GM19438 (cell line): ENCODE data around the gene FOXO1.

ENCODE experiments used
- ATAC-seq: cut with Tn5 transposase; IDR thresholded peaks from one replicate; pipeline ENCODE4 v1.9.1; 2021; ENCODE audit warnings: low read depth; ENCODE audit not compliant: unreplicated experiment

FOXO1 gene

DNA sequence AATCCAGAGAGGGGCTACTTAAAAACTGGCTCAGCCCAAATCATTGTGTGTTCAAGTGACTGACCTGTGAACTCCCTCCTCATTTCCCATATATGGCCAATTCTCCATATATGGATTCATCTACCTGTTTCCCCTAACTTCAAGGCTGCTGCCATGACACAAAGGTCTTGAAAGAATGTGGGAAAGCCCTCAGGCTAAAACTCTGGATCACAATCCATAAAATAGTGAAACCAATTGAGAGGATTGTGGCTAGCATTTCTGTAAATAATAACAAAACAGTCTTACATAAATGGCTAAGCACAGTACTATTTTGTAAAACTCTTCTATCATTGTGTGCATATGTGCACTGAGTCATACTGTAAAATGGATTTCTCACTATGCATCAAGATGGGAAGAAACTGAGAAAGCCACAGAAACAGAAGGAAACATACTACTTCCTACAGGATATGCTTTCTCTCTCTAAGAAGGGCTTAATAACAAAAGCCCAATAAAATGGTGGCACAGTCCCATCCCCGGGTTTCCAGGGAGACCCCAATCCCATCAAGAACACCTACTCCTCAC lies 80.5 kb downstream of the FOXO1 start:
- no peak for ATAC-seq

DNA sequence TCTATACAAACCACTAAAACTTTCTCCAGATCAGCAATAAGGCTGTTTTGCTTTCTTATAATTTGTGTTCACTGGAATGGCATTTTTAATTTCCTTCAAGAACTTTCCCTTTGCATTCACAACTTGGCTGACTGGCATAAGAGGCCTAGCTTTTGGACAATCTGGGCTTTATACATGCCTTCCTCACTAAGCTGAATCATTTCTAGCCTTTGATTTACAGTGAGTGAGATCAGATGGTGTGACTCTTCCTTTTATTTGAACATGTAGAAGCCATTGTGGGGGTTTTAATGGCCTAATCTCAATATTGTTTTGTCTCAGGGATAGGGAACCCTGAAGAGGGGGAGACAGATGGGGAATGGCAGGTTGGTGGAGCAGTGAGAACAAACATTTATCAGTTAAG lies 82.7 kb downstream of the FOXO1 start:
- ATAC-seq, result no peak

GRCh38 chr13:40582531-40582930 lies 83.9 kb downstream of the FOXO1 start:
- no peak for ATAC-seq

DNA sequence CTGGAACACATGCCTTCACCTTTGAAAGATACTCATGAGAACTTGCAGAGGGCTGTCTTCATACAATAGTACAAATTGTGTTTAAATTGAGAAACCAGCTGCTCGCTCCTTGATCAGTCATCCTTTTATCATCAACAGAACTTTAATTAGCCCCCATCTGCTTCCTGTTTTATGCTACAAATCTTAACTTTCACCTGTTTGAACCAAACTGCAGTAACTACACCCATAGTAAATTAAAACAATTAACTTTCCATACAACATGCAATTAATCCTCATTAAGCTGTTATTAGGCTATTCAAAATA lies 85.2 kb downstream of the FOXO1 start:
- ATAC-seq, result no peak

DNA sequence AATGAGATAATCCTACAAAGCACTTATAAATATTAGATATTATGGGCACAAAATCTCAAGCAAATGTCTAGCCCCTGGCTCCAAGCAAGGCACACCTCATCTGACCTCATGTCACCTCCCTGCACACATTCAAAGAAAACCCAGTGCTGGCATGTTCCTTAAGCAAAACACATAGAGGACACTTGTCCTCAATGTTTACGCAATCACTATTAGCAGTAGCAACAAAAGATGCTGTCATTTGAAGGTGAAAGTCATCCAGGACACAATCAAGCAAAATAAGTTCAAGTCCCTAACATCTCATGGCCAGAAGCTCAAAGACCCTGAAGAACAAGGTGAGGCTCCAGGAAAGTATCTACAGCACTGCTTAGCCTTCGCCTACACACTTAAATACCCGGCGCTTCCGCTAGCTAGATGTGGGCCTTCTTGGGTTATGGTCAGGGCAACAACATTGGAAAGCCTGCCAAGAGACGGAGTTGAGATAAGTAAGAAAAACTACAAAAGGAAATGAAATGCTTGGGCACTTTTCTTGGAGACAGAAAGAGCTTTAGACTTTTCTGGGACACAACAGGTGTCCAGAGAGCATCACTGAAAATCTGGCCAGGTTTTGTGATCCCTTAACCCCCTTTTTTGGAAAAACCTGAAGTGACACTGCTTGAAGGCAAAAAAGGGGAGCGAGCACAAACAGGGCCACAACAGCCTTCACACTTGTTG lies 85.7 kb downstream of the FOXO1 start:
- no peak for ATAC-seq

DNA sequence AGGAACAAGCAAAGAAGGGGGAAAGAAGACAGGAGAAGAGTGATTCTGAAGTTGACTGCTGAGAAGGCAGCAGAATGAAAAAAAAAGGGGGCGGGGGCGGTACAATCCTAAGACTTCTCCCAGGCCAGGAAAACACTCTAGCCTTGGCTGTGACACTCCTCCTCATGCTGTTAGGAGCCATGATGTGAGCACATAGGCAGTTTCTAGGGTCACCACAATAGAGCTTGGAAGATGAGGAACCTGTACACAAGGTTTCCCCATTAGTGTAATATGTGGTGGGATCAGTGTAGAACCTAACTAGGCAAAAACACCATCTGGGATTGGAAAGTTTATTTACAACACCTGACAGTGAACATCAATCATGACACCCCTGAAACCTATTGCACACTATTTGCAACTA lies 86.9 kb downstream of the FOXO1 start:
- ATAC-seq, result no peak

DNA sequence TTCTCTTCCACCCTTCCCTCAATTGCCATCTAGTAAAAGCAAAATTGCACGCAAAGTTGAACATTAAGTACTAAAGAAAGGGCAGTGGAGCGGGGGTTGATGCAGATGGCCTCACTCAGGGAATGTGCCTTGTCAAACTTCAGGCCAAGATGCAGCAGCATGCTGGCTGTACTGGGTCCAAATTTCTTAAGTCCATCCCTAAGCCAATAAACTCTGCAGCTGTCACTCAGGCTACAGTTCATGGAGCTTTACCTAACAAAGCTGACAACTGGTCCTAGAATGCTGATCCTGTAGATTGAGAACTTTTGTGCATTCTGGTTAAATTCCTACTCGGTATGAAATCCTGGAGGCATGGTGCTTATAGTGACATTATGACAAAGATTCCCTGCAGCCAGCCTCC lies 88.4 kb downstream of the FOXO1 start:
- ATAC-seq, result no peak

DNA sequence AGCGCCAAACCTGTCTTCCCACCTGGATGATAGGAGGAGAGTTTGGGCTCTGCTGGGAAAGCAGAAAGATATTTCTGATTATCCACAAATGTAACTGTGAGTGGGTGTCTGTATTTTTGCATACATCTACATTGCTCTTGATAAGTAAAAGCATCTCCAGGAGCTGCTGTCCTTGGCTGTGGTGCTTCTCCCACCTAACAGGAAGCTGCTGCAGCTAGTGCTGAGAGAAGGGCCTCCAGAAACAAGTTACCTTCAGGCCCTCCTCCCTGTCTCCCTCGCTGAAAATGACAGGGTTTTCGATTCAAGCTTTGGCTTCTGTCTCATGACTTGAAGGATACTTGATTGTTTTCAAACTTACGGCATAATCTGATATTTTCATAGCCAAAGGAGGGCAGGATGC lies 90.1 kb downstream of the FOXO1 start:
- no peak for ATAC-seq

DNA sequence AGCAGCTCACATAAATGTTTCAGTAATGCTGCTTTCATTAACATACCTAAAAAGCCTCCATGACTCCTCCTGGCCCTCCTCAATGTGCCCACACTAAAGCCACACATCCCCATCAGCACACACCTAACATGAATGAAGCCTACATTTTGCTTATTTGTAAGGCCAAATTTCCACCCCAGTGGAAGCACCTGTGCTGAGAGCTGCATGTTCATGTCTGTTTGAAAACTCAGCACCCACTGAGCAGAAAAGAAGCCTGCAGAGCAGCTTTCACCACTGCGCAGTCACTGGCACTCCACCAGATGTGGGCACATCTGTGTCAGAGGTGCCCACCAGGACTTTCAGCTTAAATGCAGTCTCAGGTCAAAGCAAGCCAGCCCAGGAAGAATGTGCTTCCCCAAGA lies 93.5 kb downstream of the FOXO1 start:
- ATAC-seq, result no peak

GRCh38 chr13:40571338-40571963 lies 95.0 kb downstream of the FOXO1 start:
- no peak for ATAC-seq

DNA sequence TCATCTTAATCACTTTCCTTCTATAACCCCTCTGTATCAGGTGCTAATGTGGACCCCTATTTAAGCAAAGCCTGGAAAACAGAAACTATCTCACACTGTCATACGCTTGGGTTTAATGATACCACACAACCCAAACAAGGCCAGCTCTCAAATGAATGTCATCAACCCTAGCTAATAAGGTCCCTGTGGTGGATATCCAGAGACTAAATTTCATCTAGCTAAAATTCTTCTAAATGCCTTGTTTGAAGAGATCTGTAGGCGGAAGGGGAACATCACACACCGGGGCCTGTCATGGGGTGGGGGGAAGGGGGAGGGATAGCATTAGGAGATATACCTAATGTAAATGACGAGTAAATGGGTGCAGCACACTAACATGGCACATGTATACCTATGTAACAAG lies 95.5 kb downstream of the FOXO1 start:
- no peak for ATAC-seq

- no peak for ATAC-seq
These were observed 97.5 kb downstream of the FOXO1 start for GRCh38 chr13:40569024-40569350.

GRCh38 chr13:40568246-40569023 lies 98.0 kb downstream of the FOXO1 start:
- ATAC-seq, result no peak

- ATAC-seq, result no peak
These were observed 99.6 kb downstream of the FOXO1 start for GRCh38 chr13:40566811-40567210.

DNA sequence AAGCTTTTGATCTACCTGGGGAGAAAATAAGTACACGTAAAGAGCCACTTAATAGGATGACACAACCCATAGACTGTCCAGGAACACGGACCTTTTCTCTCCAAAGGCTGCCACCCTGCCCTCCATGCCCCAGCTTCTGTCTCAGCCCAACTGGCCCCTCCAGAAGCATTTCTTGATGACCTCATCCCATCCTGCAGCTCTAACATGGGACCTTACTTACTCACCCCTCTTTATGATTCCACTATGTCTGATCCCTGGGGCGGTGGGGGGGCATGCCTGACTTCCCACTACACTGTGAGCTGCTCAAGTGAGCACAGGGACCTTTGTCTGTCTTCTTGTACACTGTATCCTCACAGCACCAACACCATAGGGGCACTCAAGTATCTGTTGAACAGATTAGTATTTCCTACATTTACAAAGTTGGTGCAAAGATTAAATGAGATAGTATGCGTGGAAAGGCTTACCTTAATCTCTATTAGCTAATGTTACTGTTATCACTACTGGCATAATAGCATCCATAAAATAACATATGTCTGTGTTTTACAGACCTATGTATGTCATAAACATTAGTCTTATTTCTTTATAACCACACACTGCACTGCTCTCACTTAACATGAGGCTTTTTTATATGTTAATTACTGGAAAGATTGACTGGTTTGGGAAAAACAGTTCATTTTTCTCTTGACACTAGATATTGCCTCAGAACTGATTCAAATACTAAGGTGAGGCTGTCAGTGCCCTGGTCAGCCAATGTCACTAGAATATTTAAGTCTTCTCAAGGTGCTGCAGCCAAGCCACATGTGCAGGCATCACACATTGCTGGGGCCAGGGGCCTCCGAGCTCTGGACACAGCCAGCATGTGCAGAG lies 100.9 kb downstream of the FOXO1 start:
- no peak for ATAC-seq

GRCh38 chr13:40564342-40565001 lies 102.0 kb downstream of the FOXO1 start:
- ATAC-seq, result no peak

- no peak for ATAC-seq
These were observed 102.9 kb downstream of the FOXO1 start for GRCh38 chr13:40563350-40564125.

DNA sequence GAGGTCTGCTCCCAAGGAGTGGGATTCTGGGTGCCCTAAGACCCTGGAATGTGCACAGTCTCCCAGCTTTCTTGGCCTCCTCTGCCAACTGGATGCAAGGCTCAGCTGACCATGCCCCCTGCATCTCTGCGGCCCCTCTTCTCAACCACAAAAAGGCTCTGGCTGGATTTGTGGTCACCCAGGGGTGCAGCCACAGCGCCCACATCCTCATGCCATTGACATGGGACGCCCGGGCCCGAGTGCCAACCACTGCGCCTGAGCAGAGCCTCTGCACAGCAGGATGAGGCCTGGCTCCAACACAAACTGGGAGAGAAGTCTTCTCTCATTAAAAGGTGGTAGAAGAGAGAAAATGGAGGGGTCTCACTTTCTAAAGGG lies 103.5 kb downstream of the FOXO1 start:
- no peak for ATAC-seq

DNA sequence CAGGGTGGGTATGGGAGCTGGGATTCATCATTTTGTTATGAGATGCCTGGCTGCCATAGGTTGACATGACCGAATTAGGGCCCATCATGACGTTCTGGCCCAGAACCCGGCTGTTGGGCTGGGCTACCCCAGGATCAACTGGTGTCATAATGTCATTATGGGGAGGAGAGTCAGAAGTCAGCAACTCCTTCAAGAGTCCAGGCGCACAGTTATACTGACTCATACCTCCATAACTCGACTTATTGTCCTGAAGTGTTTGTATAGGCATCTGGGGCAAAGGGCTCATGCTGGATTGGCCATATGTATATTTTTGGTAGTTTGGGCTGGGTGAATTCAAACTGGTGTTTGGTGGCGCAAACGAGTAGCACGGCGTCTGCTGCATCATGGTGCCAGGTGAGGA lies 106.5 kb downstream of the FOXO1 start:
- ATAC-seq, result no peak

- ATAC-seq, result no peak
These were observed 107.8 kb downstream of the FOXO1 start for GRCh38 chr13:40558656-40559055.
